Adrenal gland (tissue), 5 donors: Measurements from ENCODE around the gene ABL1.

Experiments
- POLR2A ChIP-seq, 2 donors: fragments of 450-650 bp; IDR thresholded peaks; one replicate each; pipeline ENCODE4 v1.6.1; 2017; ENCODE audit warnings: antibody characterized with exemption in 2 of 2, mild to moderate bottlenecking in 2 of 2, moderate library complexity in 1 of 2
- TF ChIP-seq, protein P1 (sequence below), 6 experiments: fragments of 450-650 bp in 4 of 6; fragments of 200-600 bp in 2 of 6; sonication (generic) in 1 of 6; IDR thresholded peaks; 1 replicate in 5 of 6; 2 replicates in 1 of 6; pipeline versions ENCODE4 v1.5.1 to v1.8.0; 2016 to 2021; ENCODE audit warnings: antibody characterized with exemption in 6 of 6, mild to moderate bottlenecking in 2 of 6, moderate library complexity in 1 of 6
- donor health status: DM: no; HTN: no; CAD: no.

DNA sequence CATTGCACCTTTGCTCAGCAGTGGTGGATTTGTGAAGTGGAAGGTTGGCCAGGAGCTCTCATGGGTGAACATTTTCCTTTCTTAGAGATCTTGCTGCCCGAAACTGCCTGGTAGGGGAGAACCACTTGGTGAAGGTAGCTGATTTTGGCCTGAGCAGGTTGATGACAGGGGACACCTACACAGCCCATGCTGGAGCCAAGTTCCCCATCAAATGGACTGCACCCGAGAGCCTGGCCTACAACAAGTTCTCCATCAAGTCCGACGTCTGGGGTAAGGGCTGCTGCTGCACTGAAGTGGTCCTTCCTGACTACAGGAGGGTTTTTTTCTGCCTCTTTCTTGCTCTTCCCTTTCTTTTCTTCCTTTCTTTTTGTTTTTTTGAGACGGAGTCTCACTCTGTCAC, 39.7 kb downstream of the ABL1 start:
- TF ChIP-seq, protein P1, sequence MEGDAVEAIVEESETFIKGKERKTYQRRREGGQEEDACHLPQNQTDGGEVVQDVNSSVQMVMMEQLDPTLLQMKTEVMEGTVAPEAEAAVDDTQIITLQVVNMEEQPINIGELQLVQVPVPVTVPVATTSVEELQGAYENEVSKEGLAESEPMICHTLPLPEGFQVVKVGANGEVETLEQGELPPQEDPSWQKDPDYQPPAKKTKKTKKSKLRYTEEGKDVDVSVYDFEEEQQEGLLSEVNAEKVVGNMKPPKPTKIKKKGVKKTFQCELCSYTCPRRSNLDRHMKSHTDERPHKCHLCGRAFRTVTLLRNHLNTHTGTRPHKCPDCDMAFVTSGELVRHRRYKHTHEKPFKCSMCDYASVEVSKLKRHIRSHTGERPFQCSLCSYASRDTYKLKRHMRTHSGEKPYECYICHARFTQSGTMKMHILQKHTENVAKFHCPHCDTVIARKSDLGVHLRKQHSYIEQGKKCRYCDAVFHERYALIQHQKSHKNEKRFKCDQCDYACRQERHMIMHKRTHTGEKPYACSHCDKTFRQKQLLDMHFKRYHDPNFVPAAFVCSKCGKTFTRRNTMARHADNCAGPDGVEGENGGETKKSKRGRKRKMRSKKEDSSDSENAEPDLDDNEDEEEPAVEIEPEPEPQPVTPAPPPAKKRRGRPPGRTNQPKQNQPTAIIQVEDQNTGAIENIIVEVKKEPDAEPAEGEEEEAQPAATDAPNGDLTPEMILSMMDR (IDR thresholded peaks at IDR 0.05): no peak
- TF ChIP-seq POLR2A (IDR thresholded peaks at IDR 0.05): no peak
